ENCODE data around the gene RCC2. TPM values are rescaled to one million over a fixed set of nuclear protein-coding genes. Genes with fewer than 3 reads are reported as not detected.

The RCC2 gene
- total RNA-seq, 1 experiment from 2014 or later, result 129 TPM

Other genes starting within 250 kb of the RCC2 start
- gene PADI1, start 234.5 kb downstream of the RCC2 start, total RNA-seq (2014; rRNA removed; shearing (Covaris generic)), result not detected in 2 replicates
- 0.31 and 0.41 TPM in 2 replicates for gene PADI3, start 190.6 kb downstream of the RCC2 start, total RNA-seq (2014; rRNA removed; shearing (Covaris generic))
- not detected in 2 replicates for gene PADI4, start 131.5 kb downstream of the RCC2 start, total RNA-seq (2014; rRNA removed; shearing (Covaris generic))
- not detected in 2 replicates for gene PADI6, start 67.5 kb downstream of the RCC2 start, total RNA-seq (2014; rRNA removed; shearing (Covaris generic))
- gene ARHGEF10L, start 100.0 kb upstream of the RCC2 start, total RNA-seq (2014; rRNA removed; shearing (Covaris generic)), result 16.4 and 19.6 TPM in 2 replicates